ENCODE measurements around the gene GSK3B. TPM values are rescaled to one million over a fixed set of nuclear protein-coding genes. Genes with fewer than 3 reads are reported as not detected.
"Not testable (repeated sequence)": the region's sequence is repeated elsewhere in the genome, so short reads cannot be mapped to it uniquely, and the experiment has no call there.

Gene GSK3B
- total and polyA plus RNA-seq, 8 donors = 4.4 to 20.7 (median 11.2) TPM

DNA sequence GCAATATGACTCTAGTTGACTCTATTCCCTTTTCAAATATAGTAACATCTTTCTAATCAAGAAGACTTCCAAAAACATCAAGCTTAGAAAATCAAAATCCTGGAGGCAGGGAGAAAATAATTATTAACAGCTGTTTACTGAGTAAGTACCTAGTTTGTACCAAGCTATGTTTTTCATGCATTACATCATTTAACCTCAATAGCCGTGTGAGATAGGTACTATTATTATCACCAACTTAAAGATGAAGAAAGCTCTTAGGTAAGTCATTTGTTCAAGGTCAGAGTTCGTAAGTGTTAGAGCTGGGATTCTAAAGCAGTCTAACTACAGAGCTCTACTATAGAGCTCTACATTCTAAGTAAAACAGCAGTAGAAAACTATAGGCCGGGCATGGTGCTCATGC lies 41.6 kb downstream of the GSK3B start:
- intact Hi-C loops (cut with DNase I) = no loop called here
- Histone ChIP-seq H3K27me3 (no peaks in the 10 kb centered on the region), H3K36me3 (no peaks in the 10 kb centered on the region), H3K4me1 (peaks cover 0 to 9% (median 5%) of the 10 kb centered on the region in 3 donors), H3K4me3 (no peak overlapping the region), H3K27ac (no peak overlapping the region), H3K9me3 (no peaks in the 10 kb centered on the region)
- no peak for FAIRE-seq
- TF ChIP-seq, protein P1, sequence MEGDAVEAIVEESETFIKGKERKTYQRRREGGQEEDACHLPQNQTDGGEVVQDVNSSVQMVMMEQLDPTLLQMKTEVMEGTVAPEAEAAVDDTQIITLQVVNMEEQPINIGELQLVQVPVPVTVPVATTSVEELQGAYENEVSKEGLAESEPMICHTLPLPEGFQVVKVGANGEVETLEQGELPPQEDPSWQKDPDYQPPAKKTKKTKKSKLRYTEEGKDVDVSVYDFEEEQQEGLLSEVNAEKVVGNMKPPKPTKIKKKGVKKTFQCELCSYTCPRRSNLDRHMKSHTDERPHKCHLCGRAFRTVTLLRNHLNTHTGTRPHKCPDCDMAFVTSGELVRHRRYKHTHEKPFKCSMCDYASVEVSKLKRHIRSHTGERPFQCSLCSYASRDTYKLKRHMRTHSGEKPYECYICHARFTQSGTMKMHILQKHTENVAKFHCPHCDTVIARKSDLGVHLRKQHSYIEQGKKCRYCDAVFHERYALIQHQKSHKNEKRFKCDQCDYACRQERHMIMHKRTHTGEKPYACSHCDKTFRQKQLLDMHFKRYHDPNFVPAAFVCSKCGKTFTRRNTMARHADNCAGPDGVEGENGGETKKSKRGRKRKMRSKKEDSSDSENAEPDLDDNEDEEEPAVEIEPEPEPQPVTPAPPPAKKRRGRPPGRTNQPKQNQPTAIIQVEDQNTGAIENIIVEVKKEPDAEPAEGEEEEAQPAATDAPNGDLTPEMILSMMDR (IDR thresholded peaks at IDR 0.05) = no peak
- 77 to 80% methylated on average over 3 of the region's 3 CpGs for WGBS, 2 donors
- DNase-seq = no peak
- ATAC-seq = no peak

DNA sequence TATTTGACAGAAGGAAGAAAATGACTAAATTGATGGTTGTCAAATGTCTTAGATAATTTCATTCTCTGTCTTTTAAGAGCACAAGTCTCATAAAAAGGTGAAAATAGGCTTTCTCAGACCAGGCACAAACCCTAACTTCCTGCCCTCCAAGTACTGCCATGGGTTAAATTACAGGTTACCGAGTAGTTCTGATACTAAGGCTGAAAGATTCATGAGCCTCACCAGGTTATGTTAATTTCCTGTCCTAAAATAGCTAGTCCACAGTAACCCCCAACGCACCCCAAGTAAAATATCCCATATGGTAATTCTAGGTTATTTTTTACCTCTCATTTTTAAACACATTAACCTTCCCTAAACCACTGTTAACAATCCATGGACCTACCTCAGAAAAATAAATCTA lies 42.0 kb downstream of the GSK3B start:
- Histone ChIP-seq H3K9me3 (no peaks in the 10 kb centered on the region), H3K27ac (no peak overlapping the region), H3K4me1 (peaks cover 0 to 9% (median 5%) of the 10 kb centered on the region in 3 donors), H3K36me3 (no peaks in the 10 kb centered on the region), H3K4me3 (no peak overlapping the region), H3K27me3 (no peaks in the 10 kb centered on the region)
- ATAC-seq = no peak
- TF ChIP-seq, protein P1 (IDR thresholded peaks at IDR 0.05) = no peak
- no peak for FAIRE-seq
- WGBS, 2 donors = 36 to 53% methylated on average over 2 of the region's 2 CpGs
- DNase-seq = no peak
- intact Hi-C loops (cut with DNase I) = no loop called here

DNA sequence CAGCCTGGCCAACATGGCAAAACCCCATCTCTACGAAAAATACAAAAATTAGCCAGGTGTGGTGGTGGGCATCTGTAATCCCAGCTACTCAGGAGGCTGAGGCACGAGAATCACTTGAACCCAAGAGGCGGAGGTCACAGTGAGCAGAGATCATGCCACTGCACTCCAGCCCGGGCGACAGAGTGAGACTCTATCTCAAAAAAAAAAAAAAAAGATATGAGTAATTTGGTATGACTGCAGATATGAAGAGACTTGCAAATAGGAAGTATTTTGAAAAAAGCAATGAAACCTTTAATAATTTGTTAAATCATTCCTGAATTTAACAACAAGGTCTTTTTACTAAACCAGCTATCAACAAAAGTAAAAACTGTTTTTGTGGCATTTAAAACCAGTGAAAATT lies 42.7 kb downstream of the GSK3B start:
- ATAC-seq (peak in 1 of 4 donors; percentile 48), FAIRE-seq (peak; percentile 9)
- H3K27ac ChIP-seq; H3K4me3 ChIP-seq; DNase-seq; H3K27me3 ChIP-seq; intact Hi-C loops (cut with DNase I); H3K9me3 ChIP-seq; H3K4me1 ChIP-seq; H3K36me3 ChIP-seq: not testable (repeated sequence)
- 72 to 79% methylated on average over 5 of the region's 5 CpGs for WGBS, 2 donors

DNA sequence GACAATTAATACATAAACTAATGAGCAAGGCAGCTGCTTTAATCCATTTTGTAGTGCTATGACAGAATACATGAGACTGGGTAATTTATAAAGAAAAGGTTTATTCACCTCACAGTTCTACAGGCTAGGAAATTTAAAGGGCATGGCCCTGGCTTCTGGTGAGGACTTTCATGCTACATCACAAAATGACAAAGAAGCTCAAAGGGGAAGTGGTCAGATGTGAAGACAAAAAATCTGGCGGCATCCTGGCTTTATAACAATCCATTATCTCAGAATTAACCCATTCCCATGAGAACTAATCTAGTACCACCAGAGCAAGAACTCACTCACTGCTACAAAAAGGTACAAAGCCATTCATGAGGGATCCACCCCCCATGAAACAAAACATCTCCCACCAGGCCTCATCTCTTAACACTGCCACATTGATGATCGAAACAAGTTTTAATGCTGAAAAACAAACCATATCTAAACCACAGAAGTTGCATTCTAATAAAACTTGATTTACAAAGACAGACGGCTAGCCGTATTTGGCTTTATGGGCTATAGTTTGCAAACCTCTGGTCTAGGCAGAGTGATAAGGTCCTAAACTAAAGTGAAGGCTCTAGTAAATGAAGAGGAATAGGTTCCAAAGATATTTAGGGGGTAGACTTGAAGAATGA lies 44.2 kb downstream of the GSK3B start:
- 91 to 95% methylated on average over 4 of the region's 4 CpGs for WGBS, 2 donors
- TF ChIP-seq, protein P1 (IDR thresholded peaks at IDR 0.05) = no peak

DNA sequence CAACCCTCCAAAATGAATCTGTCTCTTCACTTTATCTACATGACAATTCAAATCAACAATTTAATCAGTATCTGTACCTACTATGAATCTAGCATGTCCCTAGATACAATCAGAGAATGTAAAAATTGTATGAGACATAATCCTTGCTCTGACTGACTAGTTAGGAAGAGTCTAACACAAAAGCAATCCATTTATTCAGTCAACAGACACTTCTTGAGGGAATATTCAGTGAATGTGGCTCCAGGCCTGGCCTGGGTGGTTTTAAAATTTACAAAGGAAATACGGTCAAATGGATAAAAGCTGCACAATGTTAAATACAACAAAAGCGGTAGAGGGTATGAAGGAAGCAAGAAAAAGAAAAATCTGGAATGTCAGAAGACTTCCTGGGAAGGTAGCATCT lies 45.2 kb downstream of the GSK3B start:
- intact Hi-C loops (cut with DNase I) = no loop called here
- ATAC-seq (no peak), FAIRE-seq (no peak), DNase-seq (no peak)
- Histone ChIP-seq H3K36me3 (no peaks in the 10 kb centered on the region), H3K4me1 (peaks cover 0 to 9% (median 5%) of the 10 kb centered on the region in 3 donors), H3K9me3 (no peaks in the 10 kb centered on the region), H3K27me3 (no peaks in the 10 kb centered on the region), H3K27ac (no peak overlapping the region), H3K4me3 (no peak overlapping the region)
- 57 to 81% methylated on average over 2 of the region's 2 CpGs for WGBS, 2 donors
- TF ChIP-seq, protein P1 (IDR thresholded peaks at IDR 0.05) = no peak

More for the DNA sequence above, 44.2 kb downstream of the GSK3B start:
- Histone ChIP-seq H3K4me1 (peaks cover 0 to 9% (median 5%) of the 10 kb centered on the region in 3 donors), H3K27me3 (no peaks in the 10 kb centered on the region), H3K36me3 (no peaks in the 10 kb centered on the region), H3K27ac (no peak overlapping the region), H3K9me3 (no peaks in the 10 kb centered on the region), H3K4me3 (no peak overlapping the region)
- FAIRE-seq (no peak), ATAC-seq (no peak), DNase-seq (no peak)
- intact Hi-C loops (cut with DNase I) = no loop called here

Measured in pancreas (tissue), 10 donors.